Heart left ventricle (tissue), 16 donors: ENCODE measurements around the gene KNSTRN. TPM values are rescaled to one million over a fixed set of nuclear protein-coding genes. Genes with fewer than 3 reads are reported as not detected.

Experiments used
- ATAC-seq, 4 donors: fragments of 200-7000 bp; cut with Tn5 transposase; one replicate each; pipeline ENCODE4 v1.9.1; 2020 to 2022; ENCODE audit warnings: moderate library complexity in 4 of 4, mild to moderate bottlenecking in 3 of 4, moderate number of reproducible peaks in 1 of 4
- DNase-seq, 5 donors: peaks; one replicate each; pipeline ENCODE4 v3.0.0-alpha.2; 2020
- H3K27ac ChIP-seq, 12 donors: fragments of 200-600 bp; sonication (generic) in 4 of 12; one replicate each; pipeline versions ENCODE4 v1.5.0 to v1.8.0; 2016 to 2022; ENCODE audit warnings: mild to moderate bottlenecking in 2 of 12
- H3K27me3 ChIP-seq, 9 donors: fragments of 200-600 bp; sonication (generic) in 2 of 9; one replicate each; pipeline versions ENCODE4 v1.5.1 to v1.8.0; 2016 to 2022; ENCODE audit warnings: mild to moderate bottlenecking in 3 of 9
- H3K36me3 ChIP-seq, 9 donors: fragments of 200-600 bp; sonication (generic) in 2 of 9; one replicate each; pipeline versions ENCODE4 v1.5.0 to v1.8.0; 2018 to 2022; ENCODE audit warnings: mild to moderate bottlenecking in 2 of 9
- H3K4me1 ChIP-seq, 12 donors: fragments of 200-600 bp; sonication (generic) in 4 of 12; one replicate each; pipeline versions ENCODE4 v1.5.0 to v1.8.0; 2016 to 2022; ENCODE audit warnings: mild to moderate bottlenecking in 3 of 12
- H3K4me3 ChIP-seq, 12 donors: fragments of 200-600 bp; sonication (generic) in 4 of 12; one replicate each; pipeline versions ENCODE4 v1.5.0 to v1.8.0; 2017 to 2022; ENCODE audit warnings: mild to moderate bottlenecking in 9 of 12, moderate library complexity in 4 of 12
- H3K9me3 ChIP-seq, 12 donors: fragments of 200-600 bp; sonication (generic) in 4 of 12; one replicate each; pipeline versions ENCODE4 v1.5.0 to v1.8.0; 2016 to 2022; ENCODE audit warnings: mild to moderate bottlenecking in 1 of 12
- POLR2A ChIP-seq, 2 donors: fragments of 450-650 bp; IDR thresholded peaks; one replicate each; pipeline ENCODE4 v1.6.1; 2017; ENCODE audit warnings: antibody characterized with exemption in 2 of 2, mild to moderate bottlenecking in 2 of 2, moderate library complexity in 2 of 2
- WGBS, 4 donors: extraction: QIAGEN DNeasy Blood & Tissue Kit in 2 of 4; methylation state at CpG; one replicate each; pipeline versions ENCODE4 v1.1.5 to v1.1.7; 2013 to 2018; 5-methylcytosine and 5-hydroxymethylcytosine counted together
- intact Hi-C, 10 donors: fragments of 100-400 bp; cut with DNase I; formaldehyde crosslinking; loops; one replicate each; pipeline versions ENCODE4 v1.11.1 to v1.14.2; 2022
- polyA plus RNA-seq, 2 donors: library from polyadenylated mRNA; stranded (reverse); fragments of 200-250 nt; gene quantifications; one replicate each; pipeline ENCODE4 v1.2.3, GENCODE V29; 2013
- total RNA-seq, 9 donors: library from RNA; depleted of rRNA in 2 of 9; stranded (reverse); fragments of >200 nt in 2 of 9; fragmentation: NEBNext Ultra II Directional in 3 of 9; extraction: Animal tissue kit (Norgen Biotek cat#: 25700) in 3 of 9; gene quantifications; one replicate each; pipeline versions ENCODE4 v1.1.0 to v1.2.4, GENCODE V29; 2016 to 2023
- TF ChIP-seq, protein P1 (sequence below), 12 donors: fragments of 200-600 bp; sonication (generic) in 4 of 12; IDR thresholded peaks; one replicate each; pipeline versions ENCODE4 v1.5.0 to v1.8.0; 2018 to 2022; ENCODE audit warnings: antibody characterized with exemption in 12 of 12, mild to moderate bottlenecking in 5 of 12
- donor health status: ischemic (EF 13 %, LVEDD 7.1; RV severe dilation, severe dysfunction).
- donor health status: healthy with polysubstance abuse.
- donor health status: DM: no; HTN: yes; CAD: no.
- donor health status: DM: no; HTN: no; CAD: no.
- donor health status: ischemic (EF 25% LVEDD 6.9; RV normal size, moderate dysfunction).
- donor health status: ischemic (EF 25% LVEDD 5.7; RV mildly dilated, moderate dysfunction).
- donor health status: healthy.
- donor health status: DM: yes; HTN: yes; CAD: no.
- donor health status: ischemic (EF 35%, LVEDD 5.7; RV mildly dilated, moderate dysfunction).
- donor health status: nonischemic (EF 11% LVEDD 7.7; RV severe dilation, severe dysfunction).
- donor health status: DM: yes; HTN: yes; CAD: no.
- donor health status: PGD.
- donor health status: ischemic (EF 29% LVEDD 5.4; RV normal size, mild dysfunction).
- donor health status: nonischemic (EF 23%, LVEDD 6.1; RV moderate dilation, normal function).

Gene KNSTRN
- total and polyA plus RNA-seq, 11 donors: 8.0 to 20.1 (median 9.9) TPM

DNA sequence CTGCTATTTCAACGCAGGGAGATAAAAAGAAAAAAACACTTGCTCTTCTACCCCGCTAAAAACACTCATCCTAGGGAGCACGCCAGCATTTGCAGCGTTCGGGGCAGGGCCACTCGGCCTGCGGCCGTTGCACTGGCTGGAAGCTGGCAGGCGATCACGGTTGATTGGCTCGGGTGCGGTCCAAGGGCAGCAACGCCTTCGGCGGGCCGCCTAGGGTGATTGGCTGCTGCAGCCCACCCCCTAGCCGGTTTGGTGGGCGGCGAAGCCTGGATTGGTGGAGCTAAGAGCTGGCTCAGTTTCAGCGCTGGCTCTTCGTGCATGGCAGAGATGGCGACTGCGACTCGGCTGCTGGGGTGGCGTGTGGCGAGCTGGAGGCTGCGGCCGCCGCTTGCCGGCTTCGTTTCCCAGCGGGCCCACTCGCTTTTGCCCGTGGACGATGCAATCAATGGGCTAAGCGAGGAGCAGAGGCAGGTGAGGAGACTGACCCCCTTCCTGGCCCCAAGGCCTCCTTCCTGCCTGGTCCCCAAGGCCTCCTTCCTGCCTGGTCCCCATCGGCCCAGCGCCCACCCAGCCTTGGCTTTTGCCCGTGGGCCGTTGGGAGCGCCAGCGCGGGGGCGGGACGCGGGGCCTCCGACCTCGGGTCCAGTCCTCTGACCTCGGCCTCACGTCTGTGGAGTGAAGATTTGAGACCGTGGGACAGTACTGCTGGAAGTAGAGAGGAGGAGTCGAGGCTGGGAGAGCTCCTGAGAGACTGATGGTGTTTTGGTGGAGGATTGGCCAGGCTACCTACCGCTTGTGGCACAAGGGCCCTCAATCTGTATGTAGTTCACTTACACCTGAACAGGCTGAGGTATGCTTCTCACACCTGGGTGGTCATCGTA, 23.2 kb downstream of the KNSTRN start, which contains the start of gene IVD:
TSS of gene IVD (plus strand) at position 295 of the 881 bp plus-strand sequence. CDS start at position 328, 33 bp downstream.
- WGBS, 4 donors: 1 to 2% (median 1%) methylated on average over 36 to 54 of the region's 54 CpGs
- peaks cover 0 to 31% (median 17%) of the 10 kb centered on the region in 12 donors for H3K4me1 ChIP-seq
- ATAC-seq: peak; percentile 100
- H3K4me3 ChIP-seq: peak within 1 kb of the TSS; percentile 52 to 95 (median 74)
- intact Hi-C loops: loop anchor here in 3 of 10 donors (2.0 to 10.0 kb wide), 3 partner anchors 23 to 361 kb away; partner anchors contain the start of gene KNSTRN (in 1 of the 3)
- peaks cover 0 to 34% (median 22%) of the 10 kb centered on the region in 9 donors for H3K36me3 ChIP-seq
- DNase-seq: peak; percentile 96 to 98 (median 98)
- peak within 1 kb of the TSS in 11 of 12 donors; percentile 57 to 85 (median 77) for H3K27ac ChIP-seq
- TF ChIP-seq, protein P1, sequence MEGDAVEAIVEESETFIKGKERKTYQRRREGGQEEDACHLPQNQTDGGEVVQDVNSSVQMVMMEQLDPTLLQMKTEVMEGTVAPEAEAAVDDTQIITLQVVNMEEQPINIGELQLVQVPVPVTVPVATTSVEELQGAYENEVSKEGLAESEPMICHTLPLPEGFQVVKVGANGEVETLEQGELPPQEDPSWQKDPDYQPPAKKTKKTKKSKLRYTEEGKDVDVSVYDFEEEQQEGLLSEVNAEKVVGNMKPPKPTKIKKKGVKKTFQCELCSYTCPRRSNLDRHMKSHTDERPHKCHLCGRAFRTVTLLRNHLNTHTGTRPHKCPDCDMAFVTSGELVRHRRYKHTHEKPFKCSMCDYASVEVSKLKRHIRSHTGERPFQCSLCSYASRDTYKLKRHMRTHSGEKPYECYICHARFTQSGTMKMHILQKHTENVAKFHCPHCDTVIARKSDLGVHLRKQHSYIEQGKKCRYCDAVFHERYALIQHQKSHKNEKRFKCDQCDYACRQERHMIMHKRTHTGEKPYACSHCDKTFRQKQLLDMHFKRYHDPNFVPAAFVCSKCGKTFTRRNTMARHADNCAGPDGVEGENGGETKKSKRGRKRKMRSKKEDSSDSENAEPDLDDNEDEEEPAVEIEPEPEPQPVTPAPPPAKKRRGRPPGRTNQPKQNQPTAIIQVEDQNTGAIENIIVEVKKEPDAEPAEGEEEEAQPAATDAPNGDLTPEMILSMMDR (IDR thresholded peaks at IDR 0.05): peak in 1 of 12 donors; percentile 6
- TF ChIP-seq POLR2A (IDR thresholded peaks at IDR 0.05): peak in 1 of 2 donors; percentile 81
- no peaks in the 10 kb centered on the region for H3K9me3 ChIP-seq
- H3K27me3 ChIP-seq: no peaks in the 10 kb centered on the region

DNA sequence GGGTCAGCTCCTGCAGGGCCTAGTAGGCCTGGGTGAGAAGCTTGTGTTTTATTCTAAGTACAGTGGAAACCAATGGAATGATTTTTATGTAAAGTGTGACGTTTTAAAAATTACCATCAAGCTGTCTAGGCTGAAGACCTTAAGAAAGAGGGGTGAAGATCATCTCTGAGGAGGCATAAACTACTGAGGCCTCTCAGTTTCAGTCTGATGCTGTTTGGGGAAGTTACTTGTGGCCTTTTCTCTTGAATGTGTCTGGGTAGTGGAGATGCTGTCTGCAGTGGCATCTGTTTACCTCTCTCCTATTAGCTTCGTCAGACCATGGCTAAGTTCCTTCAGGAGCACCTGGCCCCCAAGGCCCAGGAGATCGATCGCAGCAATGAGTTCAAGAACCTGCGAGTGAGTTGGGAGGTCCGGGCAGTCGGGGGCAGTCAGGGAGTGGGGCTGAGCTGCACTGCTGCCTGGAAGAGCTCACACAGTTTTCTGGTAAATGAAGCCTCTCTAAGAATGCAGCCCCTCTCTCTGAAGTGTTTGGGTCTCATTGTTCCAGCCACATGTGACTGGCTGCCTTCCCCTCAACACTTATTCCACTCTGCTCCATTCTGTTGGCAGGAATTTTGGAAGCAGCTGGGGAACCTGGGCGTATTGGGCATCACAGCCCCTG, 24.9 kb downstream of the KNSTRN start:
- WGBS, 4 donors: 78 to 83% (median 81%) methylated on average over 7 to 8 of the region's 8 CpGs
- no peak for TF ChIP-seq POLR2A (IDR thresholded peaks at IDR 0.05)
- TF ChIP-seq, protein P1 (IDR thresholded peaks at IDR 0.05): no peak
- intact Hi-C loops: loop anchor here in 2 of 10 donors (5.0 to 10.0 kb wide), 2 partner anchors 40 to 363 kb away; no protein-coding TSS in a partner anchor
- Histone ChIP-seq H3K36me3 (peaks cover 0 to 51% (median 37%) of the 10 kb centered on the region in 9 donors), H3K4me1 (peaks cover 0 to 31% (median 17%) of the 10 kb centered on the region in 12 donors), H3K27ac (no peak overlapping the region), H3K9me3 (no peaks in the 10 kb centered on the region), H3K27me3 (no peaks in the 10 kb centered on the region), H3K4me3 (no peak overlapping the region)
- DNase-seq (no peak), ATAC-seq (no peak)

DNA sequence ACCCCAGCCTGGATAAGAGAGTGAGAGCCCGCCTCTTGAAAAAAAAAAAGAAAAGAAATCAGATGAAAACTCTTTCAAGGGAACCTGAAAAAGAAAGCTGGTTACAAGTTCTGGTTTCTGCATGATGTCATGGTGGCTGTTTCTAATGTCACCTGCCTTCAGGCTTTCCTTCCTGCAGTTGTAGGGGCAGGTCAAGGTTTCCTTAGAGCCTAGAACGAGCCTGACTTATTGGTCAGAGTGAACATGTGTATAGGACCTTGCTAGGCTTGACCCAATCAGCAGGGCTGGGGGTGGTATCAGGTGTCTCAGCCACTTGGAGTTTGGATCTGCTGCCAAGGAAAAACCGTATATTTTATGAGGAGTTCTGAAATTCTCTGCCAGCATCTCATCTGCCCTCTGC, 26.8 kb downstream of the KNSTRN start:
- 78 to 79% (median 78%) methylated on average over 3 of the region's 3 CpGs for WGBS, 4 donors
- peaks cover 0 to 70% (median 56%) of the 10 kb centered on the region in 9 donors for H3K36me3 ChIP-seq
- intact Hi-C loops: loop anchor here in 2 of 10 donors (5.0 to 10.0 kb wide), 2 partner anchors 42 to 365 kb away; no protein-coding TSS in a partner anchor

More for the DNA sequence above, 26.8 kb downstream of the KNSTRN start:
- Histone ChIP-seq H3K4me1 (peaks cover 0 to 31% (median 17%) of the 10 kb centered on the region in 12 donors), H3K9me3 (no peaks in the 10 kb centered on the region), H3K27me3 (no peaks in the 10 kb centered on the region), H3K27ac (no peak overlapping the region), H3K4me3 (no peak overlapping the region)
- no peak for ATAC-seq
- no peak for DNase-seq
- TF ChIP-seq POLR2A (IDR thresholded peaks at IDR 0.05): no peak
- TF ChIP-seq, protein P1 (IDR thresholded peaks at IDR 0.05): no peak
